Progenitor cell of endocrine pancreas (in vitro differentiated cells): Measurements from ENCODE around the gene CBR3. TPM values are rescaled to one million over a fixed set of nuclear protein-coding genes. Genes with fewer than 3 reads are reported as not detected.

ENCODE experiments used
- DNase-seq: peaks from one replicate; pipeline ENCODE4 v3.0.0; 2021; ENCODE audit warnings: low spot score; ENCODE audit not compliant: unreplicated experiment
- H3K27ac Mint-ChIP-seq: 2 replicates; pipeline ENCODE4 v1.8.0; 2021; ENCODE audit warnings: mild to moderate bottlenecking, moderate library complexity, mixed read lengths
- H3K27me3 Mint-ChIP-seq: 2 replicates; pipeline ENCODE4 v1.8.0; 2021; ENCODE audit warnings: mixed read lengths
- H3K36me3 Mint-ChIP-seq: 2 replicates; pipeline ENCODE4 v1.8.0; 2022; ENCODE audit warnings: mixed read lengths; ENCODE audit not compliant: insufficient read depth
- H3K4me1 Mint-ChIP-seq: 2 replicates; pipeline ENCODE4 v1.8.0; 2021; ENCODE audit warnings: low read depth, mixed read lengths
- H3K4me3 Mint-ChIP-seq: 2 replicates; pipeline ENCODE4 v1.8.0; 2021; ENCODE audit warnings: low read depth, mild to moderate bottlenecking, moderate library complexity, mixed read lengths
- H3K9me3 Mint-ChIP-seq: 2 replicates; pipeline ENCODE4 v1.8.0; 2021; ENCODE audit warnings: low read depth, mixed read lengths
- total RNA-seq: library from RNA; stranded (reverse); gene quantifications from 2 replicates; pipeline ENCODE4 v1.2.1, GENCODE V29; 2021
- TF ChIP-seq, protein P1 (sequence below): fragments of 200-600 bp; sonication (generic); IDR thresholded peaks from one replicate; pipeline ENCODE4 v1.5.0; 2021; ENCODE audit warnings: antibody characterized with exemption, mild to moderate bottlenecking; ENCODE audit not compliant: unreplicated experiment

The CBR3 gene
- total RNA-seq, 1 donor from 2014 or later = not detected

DNA sequence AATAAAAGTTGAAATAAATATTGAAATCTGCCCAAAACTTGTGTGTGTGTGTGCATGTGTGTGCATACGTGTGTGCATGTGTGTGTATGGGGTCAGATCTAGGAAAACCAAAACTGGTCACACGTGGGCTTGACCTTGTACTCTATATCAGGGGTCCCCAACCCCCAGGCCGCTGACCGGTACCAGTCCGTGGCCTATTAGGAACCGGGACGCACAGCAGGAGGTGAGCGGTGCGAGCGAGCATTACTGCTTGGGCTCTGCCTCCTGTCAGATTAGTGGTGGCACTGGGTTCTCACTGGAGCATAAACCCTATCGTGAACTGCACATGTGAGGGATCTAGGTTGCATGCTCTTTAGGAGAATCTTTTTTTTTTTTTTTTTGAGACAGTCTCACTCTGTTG is 30.5 kb downstream of the CBR3 start:
- Mint-ChIP-seq H3K36me3 (peaks cover 25% of the 10 kb centered on the region), H3K9me3 (no peaks in the 10 kb centered on the region), H3K27me3 (no peaks in the 10 kb centered on the region), H3K27ac (no peak overlapping the region), H3K4me3 (no peak overlapping the region), H3K4me1 (peaks cover 20% of the 10 kb centered on the region)
- TF ChIP-seq, protein P1, sequence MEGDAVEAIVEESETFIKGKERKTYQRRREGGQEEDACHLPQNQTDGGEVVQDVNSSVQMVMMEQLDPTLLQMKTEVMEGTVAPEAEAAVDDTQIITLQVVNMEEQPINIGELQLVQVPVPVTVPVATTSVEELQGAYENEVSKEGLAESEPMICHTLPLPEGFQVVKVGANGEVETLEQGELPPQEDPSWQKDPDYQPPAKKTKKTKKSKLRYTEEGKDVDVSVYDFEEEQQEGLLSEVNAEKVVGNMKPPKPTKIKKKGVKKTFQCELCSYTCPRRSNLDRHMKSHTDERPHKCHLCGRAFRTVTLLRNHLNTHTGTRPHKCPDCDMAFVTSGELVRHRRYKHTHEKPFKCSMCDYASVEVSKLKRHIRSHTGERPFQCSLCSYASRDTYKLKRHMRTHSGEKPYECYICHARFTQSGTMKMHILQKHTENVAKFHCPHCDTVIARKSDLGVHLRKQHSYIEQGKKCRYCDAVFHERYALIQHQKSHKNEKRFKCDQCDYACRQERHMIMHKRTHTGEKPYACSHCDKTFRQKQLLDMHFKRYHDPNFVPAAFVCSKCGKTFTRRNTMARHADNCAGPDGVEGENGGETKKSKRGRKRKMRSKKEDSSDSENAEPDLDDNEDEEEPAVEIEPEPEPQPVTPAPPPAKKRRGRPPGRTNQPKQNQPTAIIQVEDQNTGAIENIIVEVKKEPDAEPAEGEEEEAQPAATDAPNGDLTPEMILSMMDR = no peak
- no peak for DNase-seq

DNA sequence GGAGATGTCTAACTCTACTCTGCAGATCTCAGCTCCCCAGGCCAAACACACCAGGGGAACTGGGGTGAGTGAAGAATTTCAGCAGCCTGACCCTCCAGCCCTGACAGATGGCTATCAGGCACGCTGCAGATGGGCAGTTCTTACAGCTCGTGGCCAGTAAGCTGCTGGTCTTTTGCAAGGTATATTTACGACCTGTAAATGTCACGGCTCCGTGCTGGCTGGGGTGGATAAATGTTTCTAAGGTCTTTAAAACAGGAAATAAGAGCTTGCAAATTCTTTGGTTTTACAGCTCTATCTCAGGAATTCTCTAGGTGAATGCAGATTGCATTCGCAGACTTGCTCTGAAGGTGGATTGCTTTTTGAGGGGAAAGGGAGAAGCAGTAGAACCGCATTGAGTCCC is 31.8 kb downstream of the CBR3 start:
- H3K4me1 Mint-ChIP-seq = peaks cover 18% of the 10 kb centered on the region
- no peak overlapping the region for H3K4me3 Mint-ChIP-seq
- no peak for DNase-seq
- no peaks in the 10 kb centered on the region for H3K9me3 Mint-ChIP-seq
- no peak overlapping the region for H3K27ac Mint-ChIP-seq
- peaks cover 26% of the 10 kb centered on the region for H3K36me3 Mint-ChIP-seq
- TF ChIP-seq, protein P1 = no peak
- no peaks in the 10 kb centered on the region for H3K27me3 Mint-ChIP-seq

DNA sequence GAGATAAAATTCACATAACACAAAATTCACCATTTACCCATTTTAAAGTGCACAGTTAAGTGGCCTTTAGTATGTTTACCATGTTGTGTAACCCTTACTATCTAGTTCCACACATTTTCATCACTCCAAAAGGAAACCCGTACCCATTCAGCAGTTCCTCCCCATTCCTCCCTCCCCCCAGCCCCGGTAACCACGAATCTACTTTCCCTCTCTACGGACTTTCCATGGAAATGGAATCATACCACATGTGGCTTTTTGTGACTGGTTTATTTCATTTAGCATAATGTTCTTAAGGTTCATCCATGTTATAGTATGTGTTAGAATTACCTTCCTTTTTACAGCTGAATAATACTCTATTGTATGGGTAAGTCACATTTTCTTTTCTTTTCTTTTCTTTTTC is 32.7 kb downstream of the CBR3 start:
- Mint-ChIP-seq H3K4me3 (no peak overlapping the region), H3K4me1 (peaks cover 18% of the 10 kb centered on the region), H3K9me3 (no peaks in the 10 kb centered on the region), H3K27ac (no peak overlapping the region), H3K27me3 (no peaks in the 10 kb centered on the region), H3K36me3 (peaks cover 28% of the 10 kb centered on the region)
- DNase-seq = no peak
- TF ChIP-seq, protein P1 = no peak

DNA sequence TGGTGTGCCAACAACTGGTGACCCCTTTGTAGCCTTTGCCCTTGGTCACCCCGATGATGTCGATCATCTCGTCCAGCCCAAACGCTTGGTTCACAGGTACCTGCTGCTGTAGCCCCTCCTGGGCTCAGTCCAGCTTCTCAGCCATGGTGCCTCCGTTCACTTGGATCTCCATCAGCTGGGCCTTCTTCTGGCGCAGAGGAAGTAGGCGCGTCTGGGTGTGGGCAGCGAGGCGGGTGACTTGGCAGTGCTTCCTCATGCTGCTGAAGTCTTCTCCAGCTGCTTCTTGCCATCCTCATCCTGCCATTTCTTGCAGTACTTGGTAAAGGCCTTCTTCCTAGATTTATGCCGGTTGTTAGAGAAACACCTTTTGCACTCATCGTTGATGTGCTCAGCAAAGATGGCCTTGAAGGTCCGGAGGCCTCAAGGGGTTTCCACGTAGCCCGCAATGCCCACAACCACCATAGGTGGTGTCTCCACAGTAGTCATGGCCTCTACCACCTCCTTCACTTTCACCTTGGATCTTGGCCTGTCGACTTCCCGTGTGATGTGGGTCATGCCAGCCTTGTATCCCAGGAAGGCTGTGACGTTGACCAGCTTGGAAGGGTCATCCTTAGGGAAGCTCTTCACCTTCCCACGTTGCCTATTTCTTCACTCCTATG is 34.7 kb downstream of the CBR3 start:
- H3K36me3 Mint-ChIP-seq = peaks cover 23% of the 10 kb centered on the region
- no peak for DNase-seq
- H3K9me3 Mint-ChIP-seq = no peaks in the 10 kb centered on the region
- no peak overlapping the region for H3K27ac Mint-ChIP-seq
- no peaks in the 10 kb centered on the region for H3K27me3 Mint-ChIP-seq
- H3K4me3 Mint-ChIP-seq = no peak overlapping the region
- H3K4me1 Mint-ChIP-seq = peaks cover 1% of the 10 kb centered on the region
- TF ChIP-seq, protein P1 = peak; percentile 18

DNA sequence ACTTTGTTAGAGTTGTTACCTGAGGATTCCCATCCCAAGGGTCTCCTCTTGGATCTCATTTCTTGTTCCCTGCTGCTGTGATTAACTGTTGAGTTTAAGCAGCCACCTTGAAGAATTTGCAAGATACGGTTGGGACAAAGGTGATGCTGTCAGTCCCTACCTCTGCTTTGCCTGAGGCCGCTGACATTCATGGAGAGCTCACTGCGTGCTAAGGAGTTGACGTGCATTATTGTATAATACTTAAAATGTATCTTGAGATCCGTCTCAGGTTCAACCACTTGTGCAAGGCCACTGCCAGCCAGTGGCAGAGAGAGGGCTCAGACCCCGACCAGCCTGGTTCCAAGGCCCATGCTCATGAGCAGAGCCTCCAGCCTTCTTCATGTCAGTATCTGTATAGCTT is 35.9 kb downstream of the CBR3 start:
- TF ChIP-seq, protein P1 = no peak
- Mint-ChIP-seq H3K36me3 (peaks cover 24% of the 10 kb centered on the region), H3K4me1 (no peaks in the 10 kb centered on the region), H3K27ac (no peak overlapping the region), H3K4me3 (no peak overlapping the region), H3K27me3 (no peaks in the 10 kb centered on the region), H3K9me3 (no peaks in the 10 kb centered on the region)
- DNase-seq = no peak
